ENCODE results near the gene NTN4.

DNA sequence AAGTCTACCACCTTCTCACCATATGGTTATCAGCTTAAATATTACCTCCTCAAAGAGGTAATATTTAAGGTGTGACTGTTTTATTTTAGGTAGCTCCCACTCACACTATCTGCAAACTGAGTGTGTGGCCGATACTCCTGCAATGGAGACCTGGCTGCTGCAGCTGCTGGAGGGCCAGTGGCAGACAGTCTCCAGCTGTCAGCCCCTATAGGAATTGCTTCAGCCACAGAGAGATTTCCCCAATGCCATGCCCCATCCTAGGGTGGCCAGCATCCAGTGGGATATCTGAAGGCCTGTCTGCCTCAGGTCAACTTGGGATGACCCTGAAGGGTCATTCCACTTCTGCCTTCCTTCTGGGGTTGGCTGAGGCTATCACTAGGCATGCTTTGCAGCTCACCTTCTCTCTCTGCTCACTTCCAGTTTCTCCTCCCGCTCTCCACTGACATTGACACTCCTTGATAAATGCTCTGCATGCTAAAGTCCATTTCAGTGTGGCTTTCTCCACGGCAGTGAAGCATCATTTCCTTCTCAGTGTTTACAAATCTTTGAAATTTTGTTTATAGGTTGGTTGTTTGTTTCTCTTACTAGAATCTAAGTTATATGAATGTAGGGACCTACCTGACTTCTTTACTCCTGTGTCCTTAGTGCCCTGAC, 149.1 kb downstream of the NTN4 start:
- TF ChIP-seq CTCF (IDR thresholded peaks at IDR 0.05; ENCODE audit: low read depth, low read length, poor library complexity, severe bottlenecking) (no peak), EZH2phosphoT487 (IDR thresholded peaks at IDR 0.05; ENCODE audit: borderline replicate concordance, low read length) (no peak)

Measured in DOHH2 (cell line).